Neutrophil (primary cell): Measurements from ENCODE around the gene CELF4.

Experiments
- H3K27ac ChIP-seq: fragments of 200-600 bp; sonication (generic); 2 replicates; pipeline ENCODE4 v1.5.1; 2016; ENCODE audit warnings: mild to moderate bottlenecking, moderate library complexity
- H3K27me3 ChIP-seq: fragments of 200-600 bp; sonication (generic); 2 replicates; pipeline ENCODE4 v1.6.0; 2016; ENCODE audit warnings: mild to moderate bottlenecking
- H3K36me3 ChIP-seq: fragments of 200-600 bp; sonication (generic); 2 replicates; pipeline ENCODE4 v1.5.1; 2017
- H3K4me1 ChIP-seq, 2 experiments: fragments of 200-600 bp in 1 of 2; sonication (generic) in 1 of 2; 1 replicate in 1 of 2; 2 replicates in 1 of 2; pipeline versions ENCODE4 v1.5.1 to v1.6.1; 2013 to 2016; ENCODE audit warnings: low read depth in 1 of 2, low read length in 1 of 2, mild to moderate bottlenecking in 1 of 2, moderate library complexity in 1 of 2; ENCODE audit not compliant: control insufficient read depth in 1 of 2, insufficient read depth in 1 of 2
- H3K4me3 ChIP-seq, 2 experiments: fragments of 200-600 bp in 1 of 2; sonication (generic) in 1 of 2; 1 replicate in 1 of 2; 2 replicates in 1 of 2; pipeline ENCODE4 v1.5.1; 2013 to 2016; ENCODE audit warnings: low read depth in 1 of 2, low read length in 1 of 2, mild to moderate bottlenecking in 1 of 2, moderate library complexity in 1 of 2
- H3K9me3 ChIP-seq: fragments of 200-600 bp; sonication (generic); 2 replicates; pipeline ENCODE4 v1.5.1; 2016
- CTCF ChIP-seq: fragments of 200-600 bp; sonication (generic); IDR thresholded peaks from 2 replicates; pipeline ENCODE4 v1.5.1; 2016; ENCODE audit warnings: antibody characterized with exemption

The CELF4 gene

GRCh38 chr18:37320317-37320716 lies 245.3 kb downstream of the CELF4 start:
- no peaks in the 10 kb centered on the region for H3K9me3 ChIP-seq
- no peak overlapping the region for H3K4me3 ChIP-seq
- TF ChIP-seq CTCF: no peak
- no peaks in the 10 kb centered on the region for H3K4me1 ChIP-seq
- no peak overlapping the region for H3K27ac ChIP-seq
- H3K36me3 ChIP-seq: no peaks in the 10 kb centered on the region
- H3K27me3 ChIP-seq: no peaks in the 10 kb centered on the region

- no peak overlapping the region for H3K27ac ChIP-seq
- H3K36me3 ChIP-seq: no peaks in the 10 kb centered on the region
- TF ChIP-seq CTCF: no peak
- H3K4me1 ChIP-seq: no peaks in the 10 kb centered on the region
- H3K9me3 ChIP-seq: no peaks in the 10 kb centered on the region
- H3K4me3 ChIP-seq: no peak overlapping the region
- no peaks in the 10 kb centered on the region for H3K27me3 ChIP-seq
Measured at GRCh38 chr18:37318360-37319355, 246.9 kb downstream of the CELF4 start.

GRCh38 chr18:37317486-37317885 lies 248.1 kb downstream of the CELF4 start:
- H3K4me3 ChIP-seq: no peak overlapping the region
- no peaks in the 10 kb centered on the region for H3K9me3 ChIP-seq
- H3K36me3 ChIP-seq: no peaks in the 10 kb centered on the region
- TF ChIP-seq CTCF: no peak
- no peaks in the 10 kb centered on the region for H3K27me3 ChIP-seq
- no peaks in the 10 kb centered on the region for H3K4me1 ChIP-seq
- no peak overlapping the region for H3K27ac ChIP-seq

- Histone ChIP-seq H3K4me1 (no peaks in the 10 kb centered on the region), H3K9me3 (no peaks in the 10 kb centered on the region), H3K27me3 (no peaks in the 10 kb centered on the region), H3K27ac (no peak overlapping the region), H3K36me3 (no peaks in the 10 kb centered on the region), H3K4me3 (no peak overlapping the region)
- TF ChIP-seq CTCF: no peak
Measured at GRCh38 chr18:37316468-37316867, 249.1 kb downstream of the CELF4 start.

GRCh38 chr18:37315935-37316334 lies 249.7 kb downstream of the CELF4 start:
- H3K27ac ChIP-seq: no peak overlapping the region
- no peak overlapping the region for H3K4me3 ChIP-seq
- no peaks in the 10 kb centered on the region for H3K27me3 ChIP-seq
- H3K36me3 ChIP-seq: no peaks in the 10 kb centered on the region
- H3K9me3 ChIP-seq: no peaks in the 10 kb centered on the region
- TF ChIP-seq CTCF: no peak
- H3K4me1 ChIP-seq: no peaks in the 10 kb centered on the region
